Stimulated activated CD4-positive, alpha-beta T cell treated with anti-CD3 and anti-CD28 coated beads, Interleukin-12 subunit alpha, Interleukin-12 subunit beta, amount 100 ng/mL, for 24 hours (primary cell): ENCODE results near the gene SLC35A3.
"Not testable (repeated sequence)": the region's sequence is repeated elsewhere in the genome, so short reads cannot be mapped to it uniquely, and the experiment has no call there.

ENCODE experiments used
- DNase-seq, 2 experiments: peaks; one replicate each; pipeline ENCODE4 v3.0.0-alpha.2; 2020; ENCODE audit warnings: low read depth in 2 of 2

SLC35A3 gene

GRCh38 chr1:99969729-99970621 is at the start of gene SLC35A3:
SLC35A3 (plus strand) TSS chr1:99969996; CDS start chr1:99993555, 23,559 bp downstream.
- peak; percentile 74 to 76 for DNase-seq

GRCh38 chr1:99934801-99935200 is 35.0 kb upstream of the SLC35A3 start:
- DNase-seq = no peak

GRCh38 chr1:99935534-99935933 is 34.3 kb upstream of the SLC35A3 start:
- DNase-seq = no peak

- DNase-seq = no peak
Measured at GRCh38 chr1:99936071-99936470, 33.7 kb upstream of the SLC35A3 start.

- no peak for DNase-seq
Measured at GRCh38 chr1:99942723-99943122, 27.1 kb upstream of the SLC35A3 start.

GRCh38 chr1:99943223-99943794 is 26.5 kb upstream of the SLC35A3 start:
- no peak for DNase-seq

GRCh38 chr1:99944192-99944591 is 25.6 kb upstream of the SLC35A3 start:
- DNase-seq = no peak

- no peak for DNase-seq
Measured at GRCh38 chr1:99945174-99945573, 24.6 kb upstream of the SLC35A3 start.

- DNase-seq = no peak
Measured at GRCh38 chr1:99950486-99950885, 19.3 kb upstream of the SLC35A3 start.

GRCh38 chr1:99952522-99952921 is 17.3 kb upstream of the SLC35A3 start:
- DNase-seq = no peak

GRCh38 chr1:99955375-99955774 is 14.4 kb upstream of the SLC35A3 start:
- DNase-seq = no peak

- no peak for DNase-seq
Measured at GRCh38 chr1:99956755-99957154, 13.0 kb upstream of the SLC35A3 start.

- no peak for DNase-seq
Measured at GRCh38 chr1:99957818-99958217, 12.0 kb upstream of the SLC35A3 start.

- not testable (repeated sequence) for DNase-seq
Measured at GRCh38 chr1:99959189-99959705, 10.5 kb upstream of the SLC35A3 start.

GRCh38 chr1:99960260-99960659 is 9.5 kb upstream of the SLC35A3 start:
- DNase-seq = not testable (repeated sequence)

GRCh38 chr1:99963041-99963795 is 6.6 kb upstream of the SLC35A3 start:
- DNase-seq = no peak

- DNase-seq = no peak
Measured at GRCh38 chr1:99964806-99965205, 5.0 kb upstream of the SLC35A3 start.

- no peak for DNase-seq
Measured at GRCh38 chr1:99965646-99966375, 4.0 kb upstream of the SLC35A3 start.

- no peak for DNase-seq
Measured at GRCh38 chr1:99968214-99968613, 1.6 kb upstream of the SLC35A3 start.

GRCh38 chr1:99969260-99969728 is 502 bp upstream of the SLC35A3 start:
- DNase-seq = no peak

GRCh38 chr1:99970713-99971255 is 988 bp downstream of the SLC35A3 start:
- DNase-seq = no peak
